GM19035 (cell line): ENCODE data around the gene SLC35F2.
A peak's percentile ranks its signal among the peaks of the same experiment; 100 is the strongest.
"Not testable (repeated sequence)": the region's sequence is repeated elsewhere in the genome, so short reads cannot be mapped to it uniquely, and the experiment has no call there.

Source experiments
- ATAC-seq: cut with Tn5 transposase; IDR thresholded peaks from one replicate; pipeline ENCODE4 v1.9.1; 2021; ENCODE audit not compliant: unreplicated experiment

SLC35F2 gene

DNA sequence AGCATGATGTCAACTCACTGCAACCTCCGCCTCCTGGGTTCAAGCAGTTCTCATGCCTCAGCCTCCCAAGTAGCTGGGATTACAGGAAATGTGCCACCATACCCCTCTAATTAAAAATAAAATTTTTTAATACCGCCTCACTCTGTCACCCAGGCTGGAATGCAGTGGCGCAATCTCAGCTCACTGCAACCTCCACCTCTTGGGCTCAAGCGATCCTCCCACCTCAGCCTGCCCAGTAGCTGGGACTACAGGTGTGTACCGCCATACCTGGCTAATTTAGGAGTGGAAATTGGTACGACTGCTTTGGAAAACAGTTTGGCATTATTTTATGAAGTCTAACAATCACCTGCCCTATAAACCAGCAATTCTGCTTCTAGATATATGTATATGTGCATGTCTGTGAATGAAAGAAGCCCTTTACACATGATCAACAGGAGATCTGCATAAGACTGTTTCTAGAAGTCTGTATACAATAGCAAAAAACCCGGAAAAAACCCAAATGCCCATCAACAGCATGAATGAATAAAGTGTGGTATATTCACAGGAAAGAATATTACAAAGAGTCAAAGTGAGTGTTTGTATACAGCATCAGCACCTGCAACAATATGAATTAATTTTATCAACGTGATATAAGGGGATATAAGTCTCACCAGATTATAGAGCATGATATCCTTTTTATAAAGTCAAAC is 16.0 kb downstream of the SLC35F2 start:
- no peak for ATAC-seq

DNA sequence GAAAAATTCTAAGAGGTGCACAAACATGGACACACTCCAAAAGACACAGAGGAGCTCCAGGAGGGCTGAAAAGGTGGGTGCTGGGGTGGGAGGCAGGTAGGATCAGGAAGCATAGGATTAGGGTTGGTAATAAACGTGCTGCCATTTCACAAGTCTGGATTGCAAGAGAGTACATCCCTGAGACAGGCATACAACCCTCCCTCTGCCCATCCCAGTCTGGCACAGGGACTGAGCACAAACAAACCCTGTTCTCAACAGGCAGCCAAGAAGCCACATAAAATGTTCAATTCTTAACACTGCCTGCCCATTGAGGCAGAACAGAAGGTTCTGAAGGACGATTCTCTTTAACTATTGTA is 18.5 kb downstream of the SLC35F2 start:
- peak; percentile 20 for ATAC-seq

GRCh38 chr11:107836851-107837250 is 21.7 kb downstream of the SLC35F2 start:
- no peak for ATAC-seq

DNA sequence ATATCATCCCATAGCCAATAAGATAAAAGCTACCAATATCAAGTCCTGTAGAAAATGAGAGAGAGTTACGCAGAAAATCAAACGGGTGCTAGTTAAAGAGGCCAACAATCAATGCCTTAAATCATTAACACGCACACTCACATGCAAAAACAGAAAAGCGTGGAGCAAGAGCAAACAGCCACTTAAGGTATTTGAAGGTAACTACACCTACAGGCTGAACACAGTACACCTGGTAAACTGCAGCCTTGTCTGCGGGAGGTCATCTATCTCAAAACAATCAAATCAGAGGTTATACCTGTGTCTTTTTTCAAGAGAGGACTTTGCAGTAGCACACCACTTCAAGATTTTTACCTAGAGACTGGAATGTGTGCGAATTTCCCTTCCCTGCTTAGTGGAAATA is 23.6 kb downstream of the SLC35F2 start:
- no peak for ATAC-seq

DNA sequence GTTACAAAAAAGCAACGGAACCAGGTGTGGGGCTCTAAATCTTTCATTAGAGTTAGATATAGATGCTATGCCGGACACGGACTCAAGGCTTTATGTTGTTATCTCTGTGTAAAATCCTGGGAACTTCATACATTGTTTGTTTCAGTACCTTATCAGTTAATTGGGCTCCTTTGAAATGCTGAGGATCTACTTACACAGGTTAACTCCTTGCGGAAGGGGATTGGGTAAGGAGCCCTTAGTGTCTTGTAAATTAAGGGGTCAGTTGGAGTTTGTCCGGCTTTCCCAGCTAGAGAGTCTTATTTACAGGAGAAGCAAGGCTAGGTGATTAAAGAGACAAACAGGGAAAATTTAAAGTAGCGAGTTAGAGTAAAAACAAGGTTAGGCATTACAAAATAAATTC is 24.7 kb downstream of the SLC35F2 start:
- not testable (repeated sequence) for ATAC-seq

GRCh38 chr11:107830915-107831540 is 27.6 kb downstream of the SLC35F2 start:
- ATAC-seq, result no peak

- no peak for ATAC-seq
These were observed 31.5 kb downstream of the SLC35F2 start for GRCh38 chr11:107827041-107827440.

- ATAC-seq, result no peak
These were observed 32.7 kb downstream of the SLC35F2 start for GRCh38 chr11:107825875-107826274.

DNA sequence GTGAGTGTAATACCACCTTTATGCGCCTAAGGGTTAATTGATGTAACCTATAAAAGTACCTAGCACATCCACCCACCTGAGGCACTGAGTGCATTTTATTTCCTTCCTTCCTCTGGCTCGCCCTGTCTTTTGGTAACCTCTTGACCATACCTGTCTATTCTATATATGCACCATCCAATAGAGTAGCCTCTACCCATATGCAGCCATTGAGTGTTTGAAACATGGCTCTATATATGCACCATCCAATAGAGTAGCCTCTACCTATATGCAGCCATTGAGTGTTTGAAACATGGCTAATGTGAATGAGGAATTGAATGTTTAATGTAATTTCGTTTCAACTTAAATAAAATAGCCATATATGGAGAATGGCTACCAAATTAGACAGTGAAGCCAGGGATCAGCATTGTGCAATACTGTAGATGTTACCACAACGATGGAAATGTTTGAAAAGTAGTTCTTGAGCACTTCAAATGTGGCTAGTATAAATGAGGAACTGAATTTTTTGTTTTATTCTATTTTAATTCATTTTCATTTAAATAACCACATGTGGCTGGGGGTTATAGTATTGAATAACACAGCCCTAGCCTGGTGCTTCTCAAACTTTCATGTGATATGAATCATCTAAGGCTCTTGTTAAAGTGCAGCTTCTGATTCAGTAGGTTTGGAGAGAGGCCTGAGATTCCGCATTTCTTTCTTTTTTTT is 33.8 kb downstream of the SLC35F2 start:
- no peak for ATAC-seq

GRCh38 chr11:107821199-107821927 is 37.2 kb downstream of the SLC35F2 start:
- no peak for ATAC-seq

GRCh38 chr11:107819361-107820014 is 39.1 kb downstream of the SLC35F2 start:
- ATAC-seq, result no peak

DNA sequence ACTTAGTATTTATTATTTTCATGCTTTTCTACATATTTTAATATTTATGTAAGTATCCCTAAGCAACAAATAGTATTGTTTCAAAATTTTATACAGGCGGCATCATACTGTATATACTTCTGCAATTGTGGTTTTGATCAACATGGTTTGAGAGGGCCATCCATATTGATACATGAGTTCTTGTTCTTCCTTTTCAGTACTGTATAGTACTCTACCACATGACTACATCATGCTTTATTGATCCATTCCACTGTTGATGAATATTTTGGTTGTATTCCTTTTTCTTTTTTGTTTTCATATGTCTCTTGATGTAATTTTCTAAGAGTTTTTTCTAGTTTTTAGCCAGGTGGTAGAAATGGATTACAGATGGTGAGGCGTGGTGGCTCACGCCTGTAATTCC is 40.1 kb downstream of the SLC35F2 start:
- no peak for ATAC-seq

GRCh38 chr11:107816028-107816427 is 42.6 kb downstream of the SLC35F2 start:
- no peak for ATAC-seq

DNA sequence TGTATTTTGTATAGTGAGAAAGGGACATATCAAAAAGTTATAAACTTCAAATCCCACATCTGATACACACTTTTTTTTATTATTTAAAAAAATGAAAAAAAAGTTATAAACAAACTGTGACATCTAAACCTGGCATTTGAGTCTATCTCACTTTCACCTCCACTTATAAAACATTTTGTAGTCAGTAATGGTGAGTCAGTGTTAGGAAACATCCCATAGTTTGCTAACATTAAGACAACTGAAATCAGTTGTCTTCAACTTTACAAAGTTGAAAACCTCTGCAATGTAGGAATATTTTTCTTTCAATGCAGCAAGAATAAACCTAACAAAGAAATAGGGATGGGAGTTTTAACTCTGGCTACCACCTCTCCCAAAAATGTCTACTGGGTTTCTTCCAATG is 47.7 kb downstream of the SLC35F2 start:
- ATAC-seq, result no peak

GRCh38 chr11:107808521-107808920 is 50.1 kb downstream of the SLC35F2 start:
- no peak for ATAC-seq

DNA sequence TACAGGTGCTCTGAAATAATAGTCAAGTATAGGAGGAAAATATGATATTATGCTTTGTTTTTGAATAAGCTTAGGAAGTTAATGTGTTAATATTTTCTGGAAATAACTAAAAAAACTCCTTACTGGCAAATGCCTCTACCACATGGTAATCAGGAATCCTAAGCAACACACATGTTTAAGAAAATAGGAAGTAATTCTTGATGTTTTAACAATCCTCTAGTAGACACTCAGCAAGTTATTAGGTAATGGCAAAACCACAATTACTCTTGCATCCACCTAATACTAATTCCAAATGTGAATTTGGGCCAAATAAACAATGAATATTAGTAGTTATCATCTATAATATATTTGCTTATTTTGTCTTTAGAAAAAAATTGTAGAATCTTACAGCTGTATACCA is 53.6 kb downstream of the SLC35F2 start:
- ATAC-seq, result no peak

DNA sequence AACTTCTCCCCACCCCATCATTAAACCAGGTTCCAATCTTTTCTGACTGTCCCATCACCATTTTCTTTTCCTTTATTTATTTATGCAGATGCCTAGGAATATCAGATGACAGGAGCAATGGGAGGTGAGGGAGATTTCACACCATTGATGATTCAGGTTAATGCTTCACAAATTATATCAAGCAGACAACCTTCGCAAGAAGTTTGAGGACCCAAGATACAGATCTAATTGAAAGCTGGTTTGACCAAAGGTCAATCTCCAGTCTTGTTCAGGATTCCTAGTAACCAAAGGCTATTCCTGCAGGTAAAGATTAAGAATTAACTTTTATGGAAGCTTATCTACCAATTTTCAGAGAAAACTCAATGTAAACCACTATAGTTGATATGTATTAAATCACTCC is 54.4 kb downstream of the SLC35F2 start:
- no peak for ATAC-seq

- no peak for ATAC-seq
These were observed 56.9 kb downstream of the SLC35F2 start for GRCh38 chr11:107801641-107802040.

- peak; percentile 91 for ATAC-seq
These were observed 59.2 kb downstream of the SLC35F2 start for GRCh38 chr11:107799218-107799859.

- ATAC-seq, result no peak
These were observed 66.5 kb downstream of the SLC35F2 start for GRCh38 chr11:107792049-107792443.
